ENCODE data around the gene PLEKHM2. TPM values are rescaled to one million over a fixed set of nuclear protein-coding genes. Genes with fewer than 3 reads are reported as not detected.

The PLEKHM2 gene
- total and polyA plus RNA-seq, 2 of the 4 experiments (the other 2 are of a cell fraction), result 24.7 to 48.0 TPM

GRCh38 chr1:15696956-15697521 lies 12.9 kb downstream of the PLEKHM2 start:
- no peak overlapping the region for H3K27ac ChIP-seq (ENCODE audit: insufficient read depth, low read length)
- H2BK15ac ChIP-seq (ENCODE audit: low read depth, low read length), result no peak overlapping the region
- no peak overlapping the region for H2BK20ac ChIP-seq (ENCODE audit: low read depth, low read length)
- H3K56ac ChIP-seq (ENCODE audit: extremely low read depth, insufficient read depth, low read length), result no peak overlapping the region
- H2AK9ac ChIP-seq (replicated peaks; ENCODE audit: low read depth, low read length, poor library complexity), result no peak overlapping the region
- no peak overlapping the region for H2BK120ac ChIP-seq (ENCODE audit: low read depth, low read length)
- H3K79me1 ChIP-seq (ENCODE audit: low read depth in 1 of 2, low read length in 2 of 2), result peaks cover 31 to 77% of the 10 kb centered on the region in 2 experiments
- H4K8ac ChIP-seq (ENCODE audit: low read depth in 2 of 2, low read length in 2 of 2), result no peak overlapping the region
- no peak overlapping the region for H4K91ac ChIP-seq (ENCODE audit: insufficient read depth, low read depth, low read length)
- DNase-seq (no peak), ATAC-seq (ENCODE audit: low read depth) (no peak)
- WGBS, 2 experiments (ENCODE audit: extremely low coverage in 2 of 2, insufficient read length in 1 of 2), result 76% methylated on average over 4 of the region's 10 CpGs; no CpG with 5 or more reads in 1 of the 2 experiments
- BruUV-seq (replicated peaks), result no TSS peak
- H3K9ac ChIP-seq (ENCODE audit: low read depth, low read length), result no peak overlapping the region
- peaks cover 1% of the 10 kb centered on the region; the same call in 1 of the 2 replicates for H3K36me3 ChIP-seq (ENCODE audit: control insufficient read depth, insufficient read depth, low read length)
- peaks cover 14% of the 10 kb centered on the region for H3K9me1 ChIP-seq (ENCODE audit: insufficient read depth, low read length)
- H3K4me2 ChIP-seq (ENCODE audit: low read depth, low read length), result no peak overlapping the region
- H3K14ac ChIP-seq (replicated peaks; ENCODE audit: low read depth, low read length), result no peak overlapping the region
- dilution Hi-C loops (cut with HindIII; ENCODE audit: low sequenced_read_pairs, unreplicated experiment), result no loop called here
- no peak for TF ChIP-seq CEBPB (IDR thresholded peaks at IDR 0.05; ENCODE audit: low read depth, low read length)
- TF ChIP-seq FOS (IDR thresholded peaks at IDR 0.05; ENCODE audit: low read depth, low read length), result no peak
- no peak for TF ChIP-seq BHLHE40 (IDR thresholded peaks at IDR 0.05; ENCODE audit: low read depth, low read length)
- TF ChIP-seq CHD1 (IDR thresholded peaks at IDR 0.05; ENCODE audit: low read depth, low read length), result no peak
- TF ChIP-seq CTCF (conservative IDR thresholded peaks at IDR 0.05; ENCODE audit: low read depth, low read length), result no peak
- TF ChIP-seq MXI1 (IDR thresholded peaks at IDR 0.05; ENCODE audit: borderline replicate concordance, low read depth, low read length), result no peak
- TF ChIP-seq USF2 (IDR thresholded peaks at IDR 0.05; ENCODE audit: low read depth, low read length), result no peak
- TF ChIP-seq POLR2A (IDR thresholded peaks at IDR 0.05; ENCODE audit: low read depth, low read length), result no peak
- TF ChIP-seq RFX5 (IDR thresholded peaks at IDR 0.05; ENCODE audit: low read depth, low read length), result no peak
- no peak for TF ChIP-seq MAZ (IDR thresholded peaks at IDR 0.05; ENCODE audit: borderline replicate concordance, low read depth, low read length)
- TF ChIP-seq RCOR1 (IDR thresholded peaks at IDR 0.05; ENCODE audit: insufficient replicate concordance, low read length), result no peak
- TF ChIP-seq NFE2L2 (IDR thresholded peaks at IDR 0.05; ENCODE audit: low read depth, low read length), result no peak
- no peak for TF ChIP-seq RAD21 (IDR thresholded peaks at IDR 0.05; ENCODE audit: low read length)
- TF ChIP-seq ELK1 (IDR thresholded peaks at IDR 0.05; ENCODE audit: borderline replicate concordance, low read depth, low read length), result no peak
- no peak for TF ChIP-seq MAFK (IDR thresholded peaks at IDR 0.05; ENCODE audit: low read depth, low read length)
- TF ChIP-seq SMC3 (IDR thresholded peaks at IDR 0.05; ENCODE audit: low read depth, low read length), result no peak
- H3K4me3 ChIP-seq (ENCODE audit: insufficient read depth, low read depth, low read length), result no peak overlapping the region
- no peak overlapping the region for H3K4ac ChIP-seq (ENCODE audit: low read depth, low read length)
- H3K23ac ChIP-seq (ENCODE audit: low read depth, low read length), result no peak overlapping the region
- peaks cover 5% of the 10 kb centered on the region; the same call in 1 of the 2 replicates for H3K4me1 ChIP-seq (ENCODE audit: control insufficient read depth, insufficient read depth, low read length)
- no peak overlapping the region for H2AFZ ChIP-seq (replicated peaks; ENCODE audit: low read length, poor library complexity)
- ChIA-PET CTCF (interaction anchor here (0.9 kb wide), 1 partner anchor 25 kb away, joined by 6 read pairs; no protein-coding TSS in a partner anchor), POLR2A (ENCODE audit: unreplicated experiment) (no interaction called here)
- no peak overlapping the region for H3K18ac ChIP-seq (ENCODE audit: low read depth, low read length)
- H3K9me3 ChIP-seq (ENCODE audit: control insufficient read depth, insufficient read depth, low read length), result no peaks in the 10 kb centered on the region
- no peak overlapping the region for H2BK5ac ChIP-seq (ENCODE audit: low read depth, low read length, poor library complexity, severe bottlenecking)
- no peaks in the 10 kb centered on the region for H3K27me3 ChIP-seq (ENCODE audit: control insufficient read depth, insufficient read depth, low read length)
- in situ Hi-C loops (cut with MboI; ENCODE audit: low sequenced_read_pairs), result no loop called here
- peaks cover 52% of the 10 kb centered on the region for H4K20me1 ChIP-seq (ENCODE audit: insufficient read depth, low read length)
- no peak overlapping the region for H2AK5ac ChIP-seq (ENCODE audit: low read depth, low read length)
- intact Hi-C loops (cut with micrococcal nuclease), result no loop called here
- H4K5ac ChIP-seq (ENCODE audit: low read depth, low read length), result no peak overlapping the region

Measured in IMR-90 (cell line).